ENCODE data around the gene PSD.

The PSD gene

GRCh38 chr10:102421507-102421756 is 2.8 kb upstream of the PSD start:
- TF ChIP-seq, protein P1, sequence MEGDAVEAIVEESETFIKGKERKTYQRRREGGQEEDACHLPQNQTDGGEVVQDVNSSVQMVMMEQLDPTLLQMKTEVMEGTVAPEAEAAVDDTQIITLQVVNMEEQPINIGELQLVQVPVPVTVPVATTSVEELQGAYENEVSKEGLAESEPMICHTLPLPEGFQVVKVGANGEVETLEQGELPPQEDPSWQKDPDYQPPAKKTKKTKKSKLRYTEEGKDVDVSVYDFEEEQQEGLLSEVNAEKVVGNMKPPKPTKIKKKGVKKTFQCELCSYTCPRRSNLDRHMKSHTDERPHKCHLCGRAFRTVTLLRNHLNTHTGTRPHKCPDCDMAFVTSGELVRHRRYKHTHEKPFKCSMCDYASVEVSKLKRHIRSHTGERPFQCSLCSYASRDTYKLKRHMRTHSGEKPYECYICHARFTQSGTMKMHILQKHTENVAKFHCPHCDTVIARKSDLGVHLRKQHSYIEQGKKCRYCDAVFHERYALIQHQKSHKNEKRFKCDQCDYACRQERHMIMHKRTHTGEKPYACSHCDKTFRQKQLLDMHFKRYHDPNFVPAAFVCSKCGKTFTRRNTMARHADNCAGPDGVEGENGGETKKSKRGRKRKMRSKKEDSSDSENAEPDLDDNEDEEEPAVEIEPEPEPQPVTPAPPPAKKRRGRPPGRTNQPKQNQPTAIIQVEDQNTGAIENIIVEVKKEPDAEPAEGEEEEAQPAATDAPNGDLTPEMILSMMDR (IDR thresholded peaks at IDR 0.05; ENCODE audit: extremely low read depth, insufficient read depth, missing control alignments) = no peak
- DNase-seq (ENCODE audit: low spot score) = no peak
- in situ Hi-C loops (cut with MboI; ENCODE audit: low pct_unique_long_range_greater_than_20kb, low sequenced_read_pairs, unreplicated experiment) = no loop called here

DNA sequence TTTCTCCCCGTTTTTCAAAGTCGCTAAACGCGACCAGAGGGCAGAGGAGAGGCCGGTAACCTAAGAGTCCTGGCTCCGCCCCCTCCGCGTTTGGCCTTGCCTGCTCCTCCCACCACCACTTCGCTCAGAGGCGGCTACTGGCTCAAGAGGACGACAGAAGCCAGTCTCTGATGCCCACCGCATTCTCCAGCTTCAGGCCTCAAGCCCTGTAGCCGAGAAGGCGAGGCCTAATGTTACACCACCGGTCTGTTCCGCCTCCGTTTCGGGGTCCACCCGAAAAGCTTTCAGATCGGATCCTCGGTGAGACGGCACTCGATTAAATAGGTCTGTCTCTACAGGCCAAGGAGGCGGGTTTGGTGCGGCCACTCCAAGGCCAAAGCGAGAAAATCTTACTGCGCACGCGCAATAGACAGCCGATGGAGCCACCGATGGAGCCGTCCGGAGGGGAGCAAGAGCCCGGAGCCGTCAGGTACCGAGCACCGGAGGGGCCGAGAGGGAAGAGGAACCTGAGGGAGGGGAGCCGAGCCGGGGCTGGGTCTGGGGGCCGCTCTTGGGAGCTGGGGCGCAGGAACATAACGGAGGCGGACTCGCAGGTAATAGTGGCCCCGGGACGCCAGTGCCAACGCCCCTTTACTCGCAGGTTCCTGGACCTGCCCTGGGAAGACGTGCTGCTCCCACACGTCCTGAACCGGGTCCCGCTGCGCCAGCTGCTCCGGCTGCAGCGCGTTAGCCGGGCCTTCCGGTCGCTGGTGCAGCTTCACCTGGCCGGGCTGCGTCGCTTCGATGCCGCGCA is 2.3 kb upstream of the PSD start, which contains the start of gene FBXL15:
FBXL15 (plus strand) TSS at position 123 of the 793 bp plus-strand sequence; CDS start at position 417, 294 bp downstream.
- in situ Hi-C loops (cut with MboI; ENCODE audit: low pct_unique_long_range_greater_than_20kb, low sequenced_read_pairs, unreplicated experiment) = no loop called here
- DNase-seq (ENCODE audit: low spot score) = peak; percentile 99
- TF ChIP-seq, protein P1 (IDR thresholded peaks at IDR 0.05; ENCODE audit: extremely low read depth, insufficient read depth, missing control alignments) = peak; percentile 18

- no peak for DNase-seq (ENCODE audit: low spot score)
- TF ChIP-seq, protein P1 (IDR thresholded peaks at IDR 0.05; ENCODE audit: extremely low read depth, insufficient read depth, missing control alignments) = no peak
- in situ Hi-C loops (cut with MboI; ENCODE audit: low pct_unique_long_range_greater_than_20kb, low sequenced_read_pairs, unreplicated experiment) = no loop called here
Measured at GRCh38 chr10:102420181-102420713, 1.7 kb upstream of the PSD start.

DNA sequence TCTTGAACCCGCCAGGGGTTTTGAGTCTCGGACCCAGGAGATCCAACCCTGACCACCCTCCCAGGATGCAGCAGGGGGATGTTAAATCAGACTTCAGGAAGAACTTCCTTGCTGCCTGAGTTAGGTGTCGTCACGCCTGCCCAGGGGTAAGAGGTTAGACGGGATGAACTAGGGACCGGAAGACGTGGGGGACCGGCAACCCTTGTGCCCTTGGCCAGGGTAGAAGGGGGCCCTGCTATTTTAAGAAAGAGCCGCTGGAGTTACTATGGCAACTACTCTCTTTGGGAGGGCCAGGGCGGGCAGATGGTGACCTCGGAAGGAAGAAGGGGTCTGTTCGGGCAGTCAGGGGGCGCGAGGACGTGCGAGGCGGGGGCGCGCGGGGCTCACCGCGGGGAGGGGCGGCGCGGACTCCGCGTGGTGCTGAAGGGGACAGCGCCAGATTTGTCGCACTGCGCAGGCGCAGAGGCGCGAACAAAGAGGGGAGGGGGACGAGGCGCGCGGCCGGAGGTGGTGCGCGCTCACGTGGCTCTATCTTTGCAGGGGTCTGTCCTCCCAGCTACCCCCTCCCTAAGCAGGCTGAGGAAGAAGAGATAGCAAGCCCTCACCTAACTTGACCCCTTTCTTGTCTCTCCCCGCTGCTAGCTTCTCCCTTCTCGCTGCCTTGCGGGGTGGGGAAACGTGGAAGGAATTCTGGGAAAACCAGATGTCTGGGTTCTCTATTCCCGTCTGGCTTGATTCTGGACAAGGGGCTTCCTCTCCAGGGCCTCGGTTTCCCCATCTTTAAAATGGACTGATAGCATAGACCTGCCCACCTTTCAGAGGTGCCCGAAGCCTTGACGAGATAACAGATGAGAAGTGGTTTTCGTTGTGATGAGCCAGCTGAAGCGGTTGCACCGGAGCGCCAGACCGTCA is 940 bp upstream of the PSD start:
- DNase-seq (ENCODE audit: low spot score) = peak; percentile 89
- TF ChIP-seq, protein P1 (IDR thresholded peaks at IDR 0.05; ENCODE audit: extremely low read depth, insufficient read depth, missing control alignments) = no peak
- in situ Hi-C loops (cut with MboI; ENCODE audit: low pct_unique_long_range_greater_than_20kb, low sequenced_read_pairs, unreplicated experiment) = no loop called here

DNA sequence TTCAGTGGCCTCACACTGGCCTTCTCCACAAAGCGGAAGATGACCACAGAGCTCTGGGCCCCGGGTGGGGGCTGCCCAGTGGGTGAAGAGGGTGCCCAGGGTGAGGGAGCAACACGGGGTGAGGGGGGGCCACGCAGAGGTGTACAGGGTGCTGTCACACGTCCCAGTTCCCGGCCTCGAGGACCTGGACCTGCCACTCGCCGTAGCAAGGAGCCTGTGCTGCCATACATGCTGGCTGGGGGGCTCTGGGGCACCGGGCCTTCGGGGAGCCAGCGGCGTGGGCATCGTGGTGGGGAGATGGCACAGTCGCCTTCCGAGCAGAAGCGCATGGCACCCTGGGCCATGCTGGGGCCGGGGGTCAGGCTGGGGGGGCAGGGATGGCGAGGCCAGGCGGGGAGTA is 1.9 kb downstream of the PSD start:
- in situ Hi-C loops (cut with MboI; ENCODE audit: low pct_unique_long_range_greater_than_20kb, low sequenced_read_pairs, unreplicated experiment) = no loop called here
- no peak for DNase-seq (ENCODE audit: low spot score)
- TF ChIP-seq, protein P1 (IDR thresholded peaks at IDR 0.05; ENCODE audit: extremely low read depth, insufficient read depth, missing control alignments) = no peak

DNA sequence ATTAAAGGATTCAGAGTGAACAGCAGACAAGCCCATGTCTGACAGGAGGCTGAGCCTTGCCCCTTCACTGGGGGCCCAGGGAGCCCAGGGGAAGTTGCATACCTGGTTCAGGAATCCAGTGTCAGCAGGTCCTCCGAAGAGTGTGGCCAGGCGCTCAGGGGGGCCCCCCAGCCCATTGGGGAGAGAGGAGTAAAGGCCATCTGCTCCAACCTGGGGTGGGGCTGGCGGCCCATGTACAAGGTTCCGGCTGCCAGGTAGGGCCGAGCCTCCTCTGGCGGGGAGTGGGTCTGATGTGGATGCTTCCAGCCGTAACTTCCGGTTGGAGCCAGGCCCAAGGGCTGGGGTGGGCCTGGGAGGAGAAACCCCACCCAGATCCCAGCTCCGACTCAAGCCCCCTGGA is 2.3 kb downstream of the PSD start:
- no peak for DNase-seq (ENCODE audit: low spot score)
- in situ Hi-C loops (cut with MboI; ENCODE audit: low pct_unique_long_range_greater_than_20kb, low sequenced_read_pairs, unreplicated experiment) = no loop called here
- TF ChIP-seq, protein P1 (IDR thresholded peaks at IDR 0.05; ENCODE audit: extremely low read depth, insufficient read depth, missing control alignments) = no peak
